Esophagus squamous epithelium (tissue), 5 donors: Measurements from ENCODE around the gene CSNK1G2. TPM values are rescaled to one million over a fixed set of nuclear protein-coding genes. Genes with fewer than 3 reads are reported as not detected.

ENCODE experiments used
- DNase-seq: peaks from one replicate; lab custom pipeline; 2025; lab: John Stamatoyannopoulos, UW
- H3K27ac ChIP-seq, 4 donors: fragments of 200-600 bp; sonication (generic); one replicate each; pipeline ENCODE4 v1.5.1; 2016 to 2019; ENCODE audit warnings: mild to moderate bottlenecking in 1 of 4
- H3K27me3 ChIP-seq, 4 donors: fragments of 200-600 bp; sonication (generic); 1 replicate in 3 of 4; 2 replicates in 1 of 4; pipeline versions ENCODE4 v1.5.1 to v1.6.0; 2017 to 2021; ENCODE audit warnings: antibody characterized with exemption in 1 of 4
- H3K36me3 ChIP-seq, 3 donors: fragments of 200-600 bp; sonication (generic); one replicate each; pipeline ENCODE4 v1.5.1; 2016 to 2019
- H3K4me1 ChIP-seq, 3 donors: fragments of 200-600 bp; sonication (generic); one replicate each; pipeline ENCODE4 v1.5.1; 2017 to 2019
- H3K4me3 ChIP-seq, 4 donors: fragments of 200-600 bp; sonication (generic); 1 replicate in 3 of 4; 2 replicates in 1 of 4; pipeline ENCODE4 v1.5.1; 2016 to 2019; ENCODE audit warnings: mild to moderate bottlenecking in 2 of 4, moderate library complexity in 1 of 4
- H3K9me3 ChIP-seq, 3 donors: fragments of 200-600 bp; sonication (generic); one replicate each; pipeline ENCODE4 v1.5.1; 2016 to 2019
- POLR2A ChIP-seq, 4 donors: fragments of 450-650 bp; IDR thresholded peaks; one replicate each; pipeline ENCODE4 v1.6.1; 2017; ENCODE audit warnings: antibody characterized with exemption in 4 of 4, mild to moderate bottlenecking in 4 of 4, moderate library complexity in 3 of 4
- WGBS, 2 donors: methylation state at CpG; one replicate each; pipeline ENCODE4 v1.1.5; 2018; 5-methylcytosine and 5-hydroxymethylcytosine counted together
- intact Hi-C: fragments of 100-400 bp; cut with DNase I; formaldehyde crosslinking; loops from one replicate; pipeline ENCODE4 v1.15.0; 2022
- total RNA-seq, 4 donors: library from RNA; depleted of rRNA; stranded (reverse); fragments of >200 nt; gene quantifications; one replicate each; pipeline ENCODE4 v1.1.0, GENCODE V29; 2016
- TF ChIP-seq, protein P1 (sequence below), 6 experiments: fragments of 450-650 bp in 4 of 6; fragments of 200-600 bp in 2 of 6; sonication (generic) in 2 of 6; IDR thresholded peaks; one replicate each; pipeline ENCODE4 v1.5.1; 2016 to 2019; ENCODE audit warnings: antibody characterized with exemption in 6 of 6, mild to moderate bottlenecking in 4 of 6, moderate library complexity in 4 of 6
- donor health status: DM: yes; HTN: yes; CAD: no.

Gene CSNK1G2
- total RNA-seq, 4 donors from 2014 or later, result 40.4 to 68.9 (median 60.3) TPM

GRCh38 chr19:1979642-1980041 lies 38.7 kb downstream of the CSNK1G2 start:
- TF ChIP-seq, protein P1, sequence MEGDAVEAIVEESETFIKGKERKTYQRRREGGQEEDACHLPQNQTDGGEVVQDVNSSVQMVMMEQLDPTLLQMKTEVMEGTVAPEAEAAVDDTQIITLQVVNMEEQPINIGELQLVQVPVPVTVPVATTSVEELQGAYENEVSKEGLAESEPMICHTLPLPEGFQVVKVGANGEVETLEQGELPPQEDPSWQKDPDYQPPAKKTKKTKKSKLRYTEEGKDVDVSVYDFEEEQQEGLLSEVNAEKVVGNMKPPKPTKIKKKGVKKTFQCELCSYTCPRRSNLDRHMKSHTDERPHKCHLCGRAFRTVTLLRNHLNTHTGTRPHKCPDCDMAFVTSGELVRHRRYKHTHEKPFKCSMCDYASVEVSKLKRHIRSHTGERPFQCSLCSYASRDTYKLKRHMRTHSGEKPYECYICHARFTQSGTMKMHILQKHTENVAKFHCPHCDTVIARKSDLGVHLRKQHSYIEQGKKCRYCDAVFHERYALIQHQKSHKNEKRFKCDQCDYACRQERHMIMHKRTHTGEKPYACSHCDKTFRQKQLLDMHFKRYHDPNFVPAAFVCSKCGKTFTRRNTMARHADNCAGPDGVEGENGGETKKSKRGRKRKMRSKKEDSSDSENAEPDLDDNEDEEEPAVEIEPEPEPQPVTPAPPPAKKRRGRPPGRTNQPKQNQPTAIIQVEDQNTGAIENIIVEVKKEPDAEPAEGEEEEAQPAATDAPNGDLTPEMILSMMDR (IDR thresholded peaks at IDR 0.05), result no peak
- TF ChIP-seq POLR2A (IDR thresholded peaks at IDR 0.05), result no peak
- no peak overlapping the region for H3K27ac ChIP-seq
- WGBS, 2 donors, result no CpG with 5 or more reads among the region's 28 CpGs
- H3K36me3 ChIP-seq, result peaks cover 25 to 97% (median 29%) of the 10 kb centered on the region in 3 donors
- no peaks in the 10 kb centered on the region for H3K27me3 ChIP-seq
- H3K4me3 ChIP-seq, result no peak overlapping the region
- H3K9me3 ChIP-seq, result no peaks in the 10 kb centered on the region
- peaks cover 0 to 33% (median 3%) of the 10 kb centered on the region in 3 donors for H3K4me1 ChIP-seq
- DNase-seq, result no peak
- intact Hi-C loops, result loop anchor here (10.0 kb wide), 1 partner anchor 815 kb away; no protein-coding TSS in a partner anchor

DNA sequence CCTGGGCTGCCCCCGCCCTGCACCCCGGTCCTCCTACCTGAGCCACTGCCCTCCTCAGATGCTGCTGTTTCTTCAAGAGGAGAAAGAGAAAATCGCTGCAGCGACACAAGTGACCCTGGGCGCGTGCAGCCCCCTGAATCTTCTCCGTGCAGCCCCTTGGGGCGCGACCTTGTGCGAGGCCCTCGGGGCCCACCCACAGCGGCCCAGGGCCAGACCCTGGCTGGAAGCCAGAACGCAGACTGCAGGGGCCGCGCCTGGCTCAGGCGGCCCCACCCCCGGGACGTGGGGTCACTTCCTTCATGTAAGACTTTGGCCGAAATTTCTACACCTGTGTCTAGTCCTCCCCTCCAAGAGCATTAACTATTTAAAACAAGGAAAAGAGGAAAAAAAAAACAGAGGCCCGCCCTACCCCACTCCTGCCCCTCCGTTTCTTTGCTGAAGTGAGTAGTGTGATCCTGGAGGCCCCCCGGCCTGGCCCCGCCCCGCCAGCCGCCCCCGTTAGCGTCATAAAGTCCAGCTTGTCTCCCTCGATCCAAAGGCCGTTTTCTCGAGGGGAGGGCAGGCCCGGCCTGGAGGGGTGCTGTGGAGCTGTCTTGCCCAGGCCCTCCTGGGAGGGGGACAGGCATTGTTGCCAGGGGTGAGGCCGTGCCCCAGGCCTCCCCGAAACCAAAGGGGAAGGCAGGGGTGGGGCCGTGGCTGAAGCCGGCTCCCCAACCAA lies 39.3 kb downstream of the CSNK1G2 start:
- WGBS, 2 donors, result 88 to 95% methylated on average over 9 to 24 of the region's 35 CpGs
- H3K4me1 ChIP-seq, result peaks cover 0 to 27% (median 2%) of the 10 kb centered on the region in 3 donors
- H3K27me3 ChIP-seq, result no peaks in the 10 kb centered on the region
- H3K27ac ChIP-seq, result no peak overlapping the region
- H3K9me3 ChIP-seq, result no peaks in the 10 kb centered on the region
- H3K36me3 ChIP-seq, result peaks cover 26 to 97% (median 28%) of the 10 kb centered on the region in 3 donors
- H3K4me3 ChIP-seq, result no peak overlapping the region
- DNase-seq, result no peak
- TF ChIP-seq, protein P1 (IDR thresholded peaks at IDR 0.05), result no peak
- no peak for TF ChIP-seq POLR2A (IDR thresholded peaks at IDR 0.05)
- intact Hi-C loops, result no loop called here

GRCh38 chr19:1980809-1981181 lies 39.8 kb downstream of the CSNK1G2 start:
- 100% methylated on average over 4 of the region's 31 CpGs; no CpG with 5 or more reads in 1 of the 2 donors for WGBS, 2 donors
- no peak for DNase-seq
- Histone ChIP-seq H3K4me3 (no peak overlapping the region), H3K4me1 (peaks cover 0 to 23% (median 0%) of the 10 kb centered on the region in 3 donors), H3K27ac (no peak overlapping the region), H3K9me3 (no peaks in the 10 kb centered on the region), H3K27me3 (no peaks in the 10 kb centered on the region), H3K36me3 (peaks cover 24 to 97% (median 28%) of the 10 kb centered on the region in 3 donors)
- TF ChIP-seq, protein P1 (IDR thresholded peaks at IDR 0.05), result no peak
- TF ChIP-seq POLR2A (IDR thresholded peaks at IDR 0.05), result no peak
- intact Hi-C loops, result no loop called here

DNA sequence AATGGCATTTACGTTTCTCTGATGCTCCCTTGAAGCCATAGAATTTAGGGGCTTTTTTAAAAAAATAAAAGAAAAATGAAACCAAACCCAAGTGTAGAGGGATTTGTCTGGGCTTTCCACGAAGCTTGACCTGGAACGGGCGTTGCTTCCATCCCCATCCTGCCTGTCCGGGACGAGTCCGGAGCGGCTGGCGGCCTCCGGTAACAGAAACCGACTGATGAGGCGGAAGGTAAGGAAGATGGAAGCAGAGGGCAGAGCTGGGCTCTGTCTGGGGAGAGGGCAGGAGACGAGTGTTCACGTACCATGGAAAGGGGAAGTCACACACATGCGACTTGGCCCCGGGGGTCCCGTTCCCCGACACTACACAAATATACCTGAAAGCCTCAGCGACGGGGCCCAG lies 40.3 kb downstream of the CSNK1G2 start:
- no peak overlapping the region for H3K4me3 ChIP-seq
- H3K27me3 ChIP-seq, result no peaks in the 10 kb centered on the region
- no peak overlapping the region for H3K27ac ChIP-seq
- DNase-seq, result no peak
- H3K36me3 ChIP-seq, result peaks cover 28 to 97% (median 33%) of the 10 kb centered on the region in 3 donors
- 73 to 90% methylated on average over 4 to 16 of the region's 20 CpGs for WGBS, 2 donors
- H3K9me3 ChIP-seq, result no peaks in the 10 kb centered on the region
- peaks cover 0 to 23% (median 0%) of the 10 kb centered on the region in 3 donors for H3K4me1 ChIP-seq
- intact Hi-C loops, result no loop called here
- TF ChIP-seq, protein P1 (IDR thresholded peaks at IDR 0.05), result no peak
- TF ChIP-seq POLR2A (IDR thresholded peaks at IDR 0.05), result no peak

GRCh38 chr19:1984357-1984756 lies 43.4 kb downstream of the CSNK1G2 start:
- WGBS, 2 donors, result 91 to 92% methylated on average over 9 to 10 of the region's 10 CpGs
- DNase-seq, result no peak
- Histone ChIP-seq H3K9me3 (no peaks in the 10 kb centered on the region), H3K4me3 (no peak overlapping the region), H3K36me3 (peaks cover 51 to 100% (median 54%) of the 10 kb centered on the region in 3 donors), H3K27me3 (no peaks in the 10 kb centered on the region), H3K4me1 (no peaks in the 10 kb centered on the region), H3K27ac (no peak overlapping the region)
- intact Hi-C loops, result no loop called here
- TF ChIP-seq, protein P1 (IDR thresholded peaks at IDR 0.05), result no peak
- TF ChIP-seq POLR2A (IDR thresholded peaks at IDR 0.05), result no peak
